Hepatocyte (in vitro differentiated cells): ENCODE measurements around the gene NDUFS1.

Experiments
- EZH2 ChIP-seq: fragments of 200-600 bp; sonication (generic); IDR thresholded peaks from 2 replicates; pipeline ENCODE4 v1.6.1; 2016; ENCODE audit warnings: antibody characterized with exemption, mild to moderate bottlenecking, borderline replicate concordance
- EZH2phosphoT487 ChIP-seq: fragments of 200-600 bp; sonication (generic); IDR thresholded peaks from one replicate; pipeline ENCODE4 v1.6.1; 2018; ENCODE audit warnings: antibody characterized with exemption, mild to moderate bottlenecking, low read depth, moderate library complexity; ENCODE audit not compliant: unreplicated experiment, severe bottlenecking
- TF ChIP-seq, protein P1 (sequence below): fragments of 200-600 bp; sonication (generic); IDR thresholded peaks from 2 replicates; pipeline ENCODE4 v1.5.1; 2016; ENCODE audit warnings: antibody characterized with exemption, mild to moderate bottlenecking; ENCODE audit not compliant: poor library complexity

DNA sequence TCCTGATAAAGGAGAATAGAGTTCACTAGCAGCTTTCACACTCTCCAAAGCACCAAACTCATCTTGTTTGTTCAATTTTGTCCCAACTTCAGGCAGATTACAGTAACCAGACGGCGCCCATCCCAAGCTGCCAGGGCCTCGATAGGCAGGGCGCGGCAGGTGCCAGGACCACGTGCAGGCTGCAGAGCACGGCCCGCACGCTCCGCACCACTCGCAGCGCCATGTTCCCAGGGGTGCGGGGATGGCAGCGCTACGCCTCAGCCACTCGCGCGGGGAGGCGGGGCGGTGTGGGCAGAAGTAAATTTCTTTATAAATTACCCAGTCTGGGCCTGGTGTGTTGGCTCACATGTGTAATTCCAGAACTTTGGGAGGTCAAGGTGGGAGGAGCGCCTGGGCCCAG is 43.0 kb downstream of the NDUFS1 start:
- TF ChIP-seq, protein P1, sequence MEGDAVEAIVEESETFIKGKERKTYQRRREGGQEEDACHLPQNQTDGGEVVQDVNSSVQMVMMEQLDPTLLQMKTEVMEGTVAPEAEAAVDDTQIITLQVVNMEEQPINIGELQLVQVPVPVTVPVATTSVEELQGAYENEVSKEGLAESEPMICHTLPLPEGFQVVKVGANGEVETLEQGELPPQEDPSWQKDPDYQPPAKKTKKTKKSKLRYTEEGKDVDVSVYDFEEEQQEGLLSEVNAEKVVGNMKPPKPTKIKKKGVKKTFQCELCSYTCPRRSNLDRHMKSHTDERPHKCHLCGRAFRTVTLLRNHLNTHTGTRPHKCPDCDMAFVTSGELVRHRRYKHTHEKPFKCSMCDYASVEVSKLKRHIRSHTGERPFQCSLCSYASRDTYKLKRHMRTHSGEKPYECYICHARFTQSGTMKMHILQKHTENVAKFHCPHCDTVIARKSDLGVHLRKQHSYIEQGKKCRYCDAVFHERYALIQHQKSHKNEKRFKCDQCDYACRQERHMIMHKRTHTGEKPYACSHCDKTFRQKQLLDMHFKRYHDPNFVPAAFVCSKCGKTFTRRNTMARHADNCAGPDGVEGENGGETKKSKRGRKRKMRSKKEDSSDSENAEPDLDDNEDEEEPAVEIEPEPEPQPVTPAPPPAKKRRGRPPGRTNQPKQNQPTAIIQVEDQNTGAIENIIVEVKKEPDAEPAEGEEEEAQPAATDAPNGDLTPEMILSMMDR: no peak
- no peak for TF ChIP-seq EZH2
- no peak for TF ChIP-seq EZH2phosphoT487
